T-helper 9 cell (primary cell): Measurements from ENCODE around the gene HMG20B.
"Not testable (repeated sequence)": the region's sequence is repeated elsewhere in the genome, so short reads cannot be mapped to it uniquely, and the experiment has no call there.

Experiments used
- DNase-seq: peaks from one replicate; pipeline ENCODE4 v3.0.0-alpha.2; 2020
- total RNA-seq, 2 donors: gene quantifications; one replicate each; lab custom pipeline; 2026; lab: John Stamatoyannopoulos, UW

HMG20B gene
- total RNA-seq, result 32.3 to 37.1 reads per million in 2 donors

DNA sequence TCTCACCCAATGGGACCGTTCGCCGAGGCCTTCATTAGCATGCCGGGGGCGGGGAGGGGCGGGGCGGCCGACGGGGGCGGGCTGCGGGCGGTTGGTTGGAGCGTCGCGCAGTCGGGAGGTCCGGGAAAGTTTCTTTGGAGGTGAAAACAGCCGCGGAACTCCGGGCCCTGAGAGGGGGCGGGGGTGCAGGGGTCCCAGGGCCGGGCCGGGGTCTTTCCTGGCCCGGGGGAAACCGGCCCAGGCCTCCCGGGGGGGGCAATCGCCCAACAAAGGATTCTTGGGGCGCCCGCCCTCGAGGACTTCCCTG, at the start of gene HMG20B:
Gene HMG20B, plus strand, starts transcription at position 90 of the 307 bp plus-strand sequence. CDS start 366 bp downstream, outside the sequence.
- no peak for DNase-seq

DNA sequence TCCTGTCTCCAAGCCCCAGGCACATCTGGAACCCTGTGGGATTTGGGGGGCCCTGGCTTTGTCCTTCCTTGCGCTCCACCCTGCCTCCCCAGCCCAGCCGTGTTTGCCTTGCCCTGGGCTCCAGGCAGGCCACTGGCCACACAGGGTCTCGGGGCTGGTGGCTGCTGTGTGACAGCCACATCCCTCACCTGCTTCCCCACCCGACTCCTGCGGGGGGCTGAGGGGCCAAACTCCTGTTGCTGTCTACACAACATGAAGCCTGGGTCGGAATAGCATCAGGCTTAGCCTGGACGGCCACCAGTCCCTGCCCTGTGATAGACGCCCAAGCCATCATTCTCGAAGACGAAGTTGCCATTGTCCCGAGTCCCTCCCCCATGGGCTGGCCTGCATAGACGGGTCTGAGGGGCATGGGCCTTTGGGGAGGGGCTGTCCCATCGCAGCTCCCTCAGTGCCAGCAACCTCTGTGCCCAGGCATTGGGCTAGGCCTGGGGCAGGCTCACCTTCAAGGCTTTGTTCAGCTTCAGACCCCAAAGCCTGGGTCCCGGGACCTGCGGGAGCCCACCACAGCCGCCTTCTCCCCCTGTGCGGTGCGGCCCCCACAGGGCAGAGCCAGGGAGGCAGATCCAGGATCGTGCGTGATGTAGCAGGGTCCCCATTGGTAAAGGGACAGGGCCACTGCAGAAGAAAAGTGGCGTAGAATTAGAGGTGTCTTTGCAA, 49.2 kb upstream of the HMG20B start:
- DNase-seq, result no peak

DNA sequence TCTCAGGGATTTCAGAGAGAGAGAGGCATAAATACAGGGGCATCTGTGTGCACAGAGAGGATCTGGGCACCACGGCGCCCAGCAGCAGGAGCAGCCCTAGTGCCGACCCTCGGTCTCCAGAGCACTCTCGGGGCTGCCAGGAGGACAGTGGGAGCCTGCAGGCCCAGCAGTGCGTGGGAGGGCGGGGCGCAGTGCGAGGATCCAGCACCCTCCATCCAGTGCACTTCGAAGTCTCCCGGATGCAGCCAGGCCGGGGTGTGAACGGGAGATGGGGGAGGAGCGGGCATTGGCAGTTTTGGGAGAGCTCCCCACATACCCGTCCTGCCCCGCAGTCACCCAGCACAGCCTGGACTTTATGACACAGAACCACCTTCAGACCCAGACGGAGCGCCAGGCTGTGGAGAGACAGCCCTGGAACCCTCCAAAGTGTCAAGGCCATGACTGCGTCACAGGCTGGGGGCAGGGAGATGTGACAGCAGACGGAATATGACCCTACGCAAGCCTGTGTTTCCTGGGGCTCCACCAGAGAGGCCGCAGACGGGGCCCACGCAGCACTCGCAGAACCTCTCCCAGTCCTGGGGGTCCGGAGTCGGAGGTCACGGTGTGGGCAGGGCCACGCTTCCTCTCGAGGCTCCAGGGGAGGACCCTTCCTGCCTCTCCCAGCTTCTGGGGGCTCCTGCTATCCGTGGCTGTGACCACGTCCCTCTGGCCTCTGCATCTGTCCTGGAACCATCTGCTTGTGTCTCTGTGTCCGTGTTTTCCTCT, 48.5 kb upstream of the HMG20B start:
- no peak for DNase-seq

DNA sequence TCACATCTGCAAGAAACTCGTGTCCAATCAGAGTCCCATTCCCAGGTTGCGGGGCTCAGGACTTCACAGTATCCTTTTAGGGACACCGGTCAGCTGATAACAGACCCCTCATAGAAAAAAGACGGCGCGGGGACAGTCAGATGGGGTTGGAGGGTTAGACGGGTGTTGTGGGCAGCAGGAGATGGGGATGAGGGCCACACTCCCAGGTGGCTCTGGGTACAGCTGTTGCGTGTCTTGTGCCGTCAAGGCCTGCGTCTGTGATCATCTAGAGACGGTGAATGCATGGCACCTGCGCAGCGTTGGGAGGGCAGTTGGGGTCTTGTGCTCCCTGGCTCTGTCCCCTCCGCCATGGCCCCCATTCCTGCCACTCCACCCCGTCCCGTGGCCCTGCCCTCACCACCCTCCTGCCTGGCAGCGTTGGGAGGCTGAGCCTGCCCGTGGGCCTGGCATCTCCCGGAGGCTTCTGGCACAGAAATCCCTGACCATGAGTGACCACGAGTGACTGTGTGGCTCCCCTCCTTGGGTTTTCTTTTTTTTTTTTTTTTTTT, 47.8 kb upstream of the HMG20B start:
- DNase-seq, result no peak

DNA sequence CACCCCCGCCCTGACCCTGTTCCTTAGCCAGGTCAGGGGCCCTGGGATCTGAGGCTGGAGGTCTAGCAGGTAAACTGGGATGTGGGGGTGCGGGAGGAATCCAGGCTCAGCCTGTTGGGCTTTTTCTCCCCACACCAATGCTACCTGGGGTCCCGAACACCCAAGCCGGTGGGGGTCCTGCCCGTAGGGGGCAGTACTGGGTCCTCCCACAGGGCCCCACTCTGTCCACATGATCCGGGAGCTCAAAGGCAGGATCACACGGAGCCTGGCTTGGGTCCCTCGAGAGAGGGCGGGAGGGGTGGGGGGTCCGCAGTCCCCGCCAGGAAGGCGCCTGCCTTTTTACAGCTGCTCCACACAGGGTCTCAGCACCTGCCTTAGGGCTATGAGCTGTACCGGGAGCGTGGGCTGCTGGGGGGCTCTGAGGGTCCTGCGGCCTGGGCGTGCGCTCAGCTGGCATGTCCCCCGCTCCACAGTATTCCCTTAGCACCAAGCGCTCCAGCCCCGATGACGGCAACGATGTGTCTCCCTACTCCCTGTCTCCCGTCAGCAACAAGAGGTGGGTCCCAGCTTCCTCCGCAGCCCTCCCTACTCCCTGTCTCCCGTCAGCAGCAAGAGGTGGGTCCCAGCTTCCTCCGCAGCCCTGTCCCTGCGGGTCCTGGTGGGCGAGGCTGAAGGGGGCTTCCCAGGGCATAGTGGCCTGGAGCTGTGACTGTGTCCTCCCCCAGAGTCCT, 46.1 kb upstream of the HMG20B start:
- DNase-seq, result no peak

DNA sequence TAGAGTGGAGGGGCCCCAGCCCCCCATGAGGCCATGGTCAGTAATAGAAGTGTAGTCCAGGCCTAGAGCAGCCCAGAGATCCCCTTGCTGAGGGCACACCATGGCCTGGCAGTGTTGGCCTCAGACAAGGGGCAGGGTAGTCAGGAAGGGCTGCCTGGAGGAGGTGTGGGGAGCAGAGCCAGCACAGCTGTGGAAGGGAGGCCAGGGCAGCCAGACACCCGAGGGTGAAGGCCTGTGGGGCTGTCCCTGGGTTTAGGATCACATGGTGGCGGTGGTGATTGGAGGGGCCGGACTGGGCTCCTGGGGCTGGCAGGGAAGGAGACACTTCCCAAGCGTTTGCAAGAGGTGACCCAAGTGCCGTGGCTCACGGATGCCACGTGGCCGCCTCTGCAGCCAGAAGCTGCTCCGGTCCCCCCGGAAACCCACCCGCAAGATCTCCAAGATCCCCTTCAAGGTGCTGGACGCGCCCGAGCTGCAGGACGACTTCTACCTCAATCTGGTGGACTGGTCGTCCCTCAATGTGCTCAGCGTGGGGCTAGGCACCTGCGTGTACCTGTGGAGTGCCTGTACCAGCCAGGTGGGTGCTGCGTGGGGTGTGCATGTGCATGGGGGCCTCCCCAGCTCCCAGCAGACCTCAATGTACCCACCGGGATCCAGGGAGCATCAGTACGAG, 45.4 kb upstream of the HMG20B start:
- no peak for DNase-seq

DNA sequence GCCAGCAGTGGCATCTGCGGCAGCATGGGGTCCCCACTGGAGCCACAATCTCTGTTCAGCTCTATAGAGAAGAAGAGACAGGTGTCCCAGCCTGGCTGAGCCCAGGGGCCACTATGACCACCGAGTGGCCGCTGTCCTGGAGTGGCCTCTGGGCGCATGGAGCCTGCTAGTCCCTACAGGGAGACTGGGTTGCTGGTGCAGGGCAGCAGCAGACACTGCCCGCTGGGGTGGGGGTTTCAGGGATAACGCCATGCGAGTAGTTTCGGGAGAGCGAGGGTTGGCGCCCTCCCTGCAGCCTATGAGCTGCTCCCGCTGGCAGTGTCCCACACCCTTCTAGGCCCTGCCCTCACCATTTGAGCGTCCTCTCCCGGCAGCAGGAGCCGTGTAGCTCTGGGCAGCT, 44.7 kb upstream of the HMG20B start:
- no peak for DNase-seq

DNA sequence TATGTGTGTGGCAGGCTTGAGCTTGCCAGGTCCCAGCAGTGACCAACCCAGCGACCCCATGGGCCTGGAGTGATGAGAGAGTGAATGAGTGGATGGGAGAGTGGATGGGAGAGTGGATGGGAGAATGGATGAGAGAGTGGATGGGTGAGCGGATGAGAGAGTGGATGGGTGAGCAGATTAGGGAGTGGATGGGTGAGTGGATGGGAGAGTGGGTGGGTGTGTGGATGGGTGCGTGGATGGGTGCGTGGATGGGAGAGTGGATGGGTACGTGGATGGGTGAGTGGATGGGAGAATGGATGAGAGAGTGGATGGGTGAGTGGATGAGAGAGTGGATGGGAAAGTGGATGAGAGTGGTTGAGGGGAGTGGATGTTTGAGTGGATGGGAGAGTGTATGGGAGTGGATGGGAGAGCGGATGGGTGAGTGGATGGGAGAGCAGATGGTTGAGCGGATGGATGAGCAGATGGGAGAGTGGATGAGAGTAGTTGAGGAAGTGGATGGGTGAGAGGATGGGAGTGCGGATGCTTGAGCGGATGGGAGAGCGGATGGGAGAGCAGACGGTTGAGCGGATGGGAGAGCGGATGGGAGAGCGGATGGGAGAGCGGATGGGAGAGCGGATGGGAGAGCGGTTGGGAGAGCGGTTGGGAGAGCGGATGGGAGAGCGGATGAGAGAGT, 44.1 kb upstream of the HMG20B start:
- no peak for DNase-seq

DNA sequence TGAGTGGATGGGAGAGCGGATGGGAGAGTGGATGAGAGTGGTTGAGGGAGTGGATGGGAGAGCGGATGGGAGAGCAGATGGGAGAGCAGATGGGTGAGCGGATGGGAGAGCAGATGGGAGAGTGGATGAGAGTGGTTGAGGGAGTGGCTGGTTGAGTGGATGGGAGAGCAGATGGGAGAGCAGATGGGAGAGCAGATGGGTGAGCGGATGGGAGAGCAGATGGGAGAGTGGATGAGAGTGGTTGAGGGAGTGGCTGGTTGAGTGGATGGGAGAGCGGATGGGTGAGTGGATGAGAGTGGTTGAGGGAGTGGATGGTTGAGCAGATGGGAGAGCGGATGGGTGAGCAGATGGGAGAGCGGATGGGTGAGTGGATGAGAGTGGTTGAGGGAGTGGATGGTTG, 43.4 kb upstream of the HMG20B start:
- DNase-seq, result not testable (repeated sequence)

DNA sequence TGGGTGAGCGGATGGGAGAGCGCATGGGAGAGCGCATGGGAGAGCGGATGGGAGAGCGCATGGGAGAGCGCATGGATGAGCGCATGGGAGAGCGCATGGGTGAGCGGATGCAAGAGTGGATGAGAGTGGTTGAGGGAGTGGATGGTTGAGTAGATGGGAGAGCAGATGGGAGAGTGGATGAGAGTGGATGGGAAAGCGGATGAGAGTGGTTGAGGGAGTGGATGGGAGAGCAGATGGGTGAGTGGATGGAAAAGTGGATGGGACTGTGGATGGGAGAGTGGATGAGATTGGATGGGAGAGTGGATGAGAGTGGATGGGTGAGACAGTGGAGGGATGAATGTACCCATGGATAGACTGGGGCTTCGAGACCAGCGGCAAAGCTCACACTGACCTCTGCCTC, 42.4 kb upstream of the HMG20B start:
- DNase-seq, result no peak

DNA sequence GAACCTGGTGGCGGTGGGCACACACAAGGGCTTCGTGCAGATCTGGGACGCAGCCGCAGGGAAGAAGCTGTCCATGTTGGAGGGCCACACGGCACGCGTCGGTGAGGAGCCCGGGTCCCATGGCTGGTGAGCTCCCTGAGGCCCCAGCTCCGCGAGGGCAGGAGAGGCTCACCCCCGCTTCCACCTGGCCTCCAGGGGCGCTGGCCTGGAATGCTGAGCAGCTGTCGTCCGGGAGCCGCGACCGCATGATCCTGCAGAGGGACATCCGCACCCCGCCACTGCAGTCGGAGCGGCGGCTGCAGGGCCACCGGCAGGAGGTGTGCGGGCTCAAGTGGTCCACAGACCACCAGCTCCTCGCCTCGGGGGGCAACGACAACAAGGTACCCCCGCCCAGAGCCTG, 41.0 kb upstream of the HMG20B start:
- no peak for DNase-seq

DNA sequence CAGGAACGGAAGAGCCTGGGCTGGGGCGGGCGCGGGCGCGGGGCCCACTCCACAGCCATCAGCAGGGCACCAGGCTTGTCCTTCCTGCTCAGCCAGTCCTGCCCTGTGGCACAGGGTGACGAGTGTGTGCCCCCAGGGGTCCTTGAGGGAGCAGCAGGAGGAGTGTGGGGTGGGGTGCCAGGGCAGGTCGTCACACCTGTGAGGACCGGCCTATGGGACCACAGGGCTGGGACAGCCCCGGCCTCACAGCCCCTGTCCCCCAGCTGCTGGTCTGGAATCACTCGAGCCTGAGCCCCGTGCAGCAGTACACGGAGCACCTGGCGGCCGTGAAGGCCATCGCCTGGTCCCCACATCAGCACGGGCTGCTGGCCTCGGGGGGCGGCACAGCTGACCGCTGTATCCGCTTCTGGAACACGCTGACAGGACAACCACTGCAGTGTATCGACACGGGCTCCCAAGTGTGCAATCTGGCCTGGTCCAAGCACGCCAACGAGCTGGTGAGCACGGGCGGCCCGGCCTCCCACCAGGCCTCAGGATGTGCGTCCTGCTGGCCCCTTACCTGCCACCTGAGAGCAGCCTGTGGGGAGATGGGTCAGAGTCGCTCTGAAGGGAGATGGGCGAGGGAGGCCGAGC, 40.5 kb upstream of the HMG20B start:
- no peak for DNase-seq

DNA sequence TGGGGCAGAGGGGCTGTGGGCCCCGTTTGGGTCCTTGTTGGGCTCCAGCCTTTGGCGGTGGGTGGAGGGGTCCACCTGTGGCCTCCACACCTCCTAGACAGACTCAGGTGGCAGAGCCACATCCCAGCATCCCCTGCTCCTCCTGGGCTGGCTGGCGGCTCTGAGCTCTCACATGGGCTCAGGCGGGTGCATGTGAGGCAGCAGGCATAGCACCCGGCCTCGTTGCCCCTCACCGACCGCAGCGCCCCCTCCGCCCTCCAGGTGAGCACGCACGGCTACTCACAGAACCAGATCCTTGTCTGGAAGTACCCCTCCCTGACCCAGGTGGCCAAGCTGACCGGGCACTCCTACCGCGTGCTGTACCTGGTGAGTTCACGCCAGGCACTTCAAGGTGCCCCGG, 39.7 kb upstream of the HMG20B start:
- DNase-seq, result no peak

DNA sequence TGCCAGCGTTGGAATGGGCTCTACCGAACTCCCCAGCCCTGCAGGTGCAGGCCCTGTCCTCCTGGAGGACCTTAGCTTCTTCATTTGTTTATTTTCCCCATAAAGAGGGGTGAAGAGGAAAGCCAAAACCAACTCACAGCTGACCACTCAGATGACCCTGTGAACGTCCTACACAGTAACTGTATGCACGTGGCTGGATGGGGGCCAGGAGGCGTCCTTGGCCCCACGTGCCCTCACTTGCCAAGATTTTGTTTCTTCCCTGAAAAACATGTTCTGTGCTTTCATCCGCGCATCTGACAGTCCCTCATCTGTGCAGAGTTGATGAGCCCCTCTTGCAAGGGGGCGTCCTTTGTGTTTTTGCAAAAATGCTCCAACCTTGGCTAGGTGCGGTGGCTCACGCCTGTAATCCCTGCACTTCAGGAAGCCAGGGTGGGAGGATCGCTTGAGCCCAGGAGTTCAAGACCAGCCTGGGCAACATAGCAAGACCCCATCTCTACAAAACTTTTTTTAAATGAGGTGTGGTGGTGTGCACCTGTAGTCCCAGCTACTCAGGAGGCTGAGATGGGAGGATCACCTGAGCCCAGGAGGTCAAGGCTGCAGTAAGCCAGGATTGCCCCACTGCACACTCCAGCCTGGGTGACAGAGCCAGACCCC, 39.1 kb upstream of the HMG20B start:
- DNase-seq, result no peak

DNA sequence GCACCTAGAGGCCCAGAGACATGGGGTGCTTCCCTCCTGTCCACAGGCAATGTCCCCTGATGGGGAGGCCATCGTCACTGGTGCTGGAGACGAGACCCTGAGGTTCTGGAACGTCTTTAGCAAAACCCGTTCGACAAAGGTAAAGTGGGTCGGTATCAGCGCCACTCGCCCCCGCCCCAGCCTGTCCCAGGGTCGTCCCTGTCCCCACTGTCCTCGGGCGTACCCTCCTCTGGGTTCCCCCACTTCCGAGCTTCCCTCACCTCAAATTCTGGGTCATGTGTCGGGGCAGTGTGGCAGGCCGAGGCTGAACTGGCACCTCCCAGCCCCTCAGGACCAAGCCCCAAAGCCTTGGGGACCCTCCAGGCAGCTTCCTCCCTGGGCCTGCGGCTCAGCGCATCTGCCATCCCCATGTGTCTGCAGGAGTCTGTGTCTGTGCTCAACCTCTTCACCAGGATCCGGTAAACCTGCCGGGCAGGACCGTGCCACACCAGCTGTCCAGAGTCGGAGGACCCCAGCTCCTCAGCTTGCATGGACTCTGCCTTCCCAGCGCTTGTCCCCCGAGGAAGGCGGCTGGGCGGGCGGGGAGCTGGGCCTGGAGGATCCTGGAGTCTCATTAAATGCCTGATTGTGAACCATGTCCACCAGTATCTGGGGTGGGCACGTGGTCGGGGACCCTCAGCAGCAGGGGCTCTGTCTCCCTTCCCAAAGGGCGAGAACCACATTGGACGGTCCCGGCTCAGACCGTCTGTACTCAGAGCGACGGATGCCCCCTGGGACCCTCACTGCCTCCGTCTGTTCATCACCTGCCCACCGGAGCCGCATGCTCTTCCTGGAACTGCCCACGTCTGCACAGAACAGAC, 38.1 kb upstream of the HMG20B start:
- DNase-seq, result no peak

DNA sequence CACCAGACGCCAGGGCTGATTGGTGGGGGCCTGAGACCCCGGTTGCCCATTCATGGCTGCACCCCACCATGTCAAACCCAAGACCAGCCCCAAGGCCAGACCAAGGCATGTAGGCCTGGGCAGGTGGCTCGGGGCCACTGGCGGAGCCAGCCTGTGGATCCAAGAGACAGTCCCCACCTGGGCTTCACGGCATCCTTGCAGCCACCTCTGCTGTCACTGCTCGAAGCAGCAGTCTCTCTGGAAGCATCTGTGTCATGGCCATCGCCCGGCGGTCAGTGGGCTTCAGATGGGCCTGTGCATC, 37.6 kb upstream of the HMG20B start:
- no peak for DNase-seq

DNA sequence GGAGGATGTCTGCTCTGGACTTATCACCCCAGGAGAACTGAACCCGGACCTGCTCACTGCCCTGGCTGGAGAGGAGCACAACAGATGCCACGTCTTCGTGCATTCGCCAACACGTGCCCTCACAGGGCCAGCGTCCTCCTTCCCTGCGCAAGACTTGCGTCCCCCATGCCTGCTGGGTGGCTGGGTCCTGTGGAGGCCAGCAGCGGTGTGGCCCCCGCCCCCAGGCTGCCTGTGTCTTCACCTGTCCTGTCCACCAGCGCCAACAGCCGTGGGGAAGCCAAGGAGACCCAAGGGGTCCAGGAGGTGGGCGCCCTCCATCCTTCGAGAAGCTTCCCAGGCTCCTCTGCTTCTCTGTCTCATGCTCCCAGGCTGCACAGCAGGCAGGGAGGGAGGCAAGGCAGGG, 37.2 kb upstream of the HMG20B start:
- no peak for DNase-seq

DNA sequence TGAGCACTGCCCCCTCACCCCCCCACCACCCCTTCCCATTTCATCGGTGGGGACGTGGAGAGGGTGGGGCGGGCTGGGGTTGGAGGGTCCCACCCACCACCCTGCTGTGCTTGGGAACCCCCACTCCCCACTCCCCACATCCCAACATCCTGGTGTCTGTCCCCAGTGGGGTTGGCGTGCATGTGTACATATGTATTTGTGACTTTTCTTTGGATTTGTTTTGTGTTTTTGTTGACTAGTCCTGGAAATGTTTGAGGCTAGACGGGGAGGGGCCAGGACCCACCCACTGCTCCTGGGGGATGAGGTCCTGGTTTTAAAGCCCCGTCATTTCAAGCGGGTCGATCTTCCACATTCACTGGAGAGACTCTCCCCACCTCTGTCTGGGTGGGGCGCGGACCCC, 36.8 kb upstream of the HMG20B start:
- DNase-seq, result no peak

DNA sequence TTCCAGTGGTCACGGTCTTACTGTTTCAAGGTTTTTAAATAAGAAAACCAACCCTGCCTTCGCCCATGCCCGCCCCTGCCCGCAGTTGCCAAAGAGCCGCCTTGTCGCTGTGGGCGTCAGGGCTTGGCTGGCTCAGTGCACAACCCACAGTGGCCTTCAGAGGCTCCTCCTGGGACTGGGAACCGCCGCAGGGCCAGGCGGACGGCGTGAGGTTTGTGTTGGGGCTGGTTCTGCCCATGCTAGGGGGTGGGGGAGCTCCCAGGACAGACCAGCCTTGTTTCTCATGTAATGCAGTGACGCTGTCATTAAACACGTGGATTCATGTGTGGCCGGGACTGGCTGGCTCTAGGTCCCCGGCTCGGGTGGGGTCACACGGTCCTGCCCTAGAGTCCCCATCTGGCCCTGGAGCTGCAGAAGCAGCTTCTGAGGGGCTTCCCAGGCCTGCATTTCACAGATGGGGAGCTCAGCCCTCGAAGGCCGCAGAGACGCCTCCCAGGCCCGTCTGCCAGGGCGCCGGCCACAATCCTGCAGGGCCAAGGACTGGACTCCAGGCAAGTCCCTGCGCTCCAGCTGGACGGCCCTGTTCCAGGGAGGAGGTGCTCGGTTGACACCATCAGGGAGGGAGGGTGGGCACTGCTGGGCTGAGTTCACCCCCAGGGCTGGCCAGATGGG, 36.2 kb upstream of the HMG20B start:
- DNase-seq, result no peak

DNA sequence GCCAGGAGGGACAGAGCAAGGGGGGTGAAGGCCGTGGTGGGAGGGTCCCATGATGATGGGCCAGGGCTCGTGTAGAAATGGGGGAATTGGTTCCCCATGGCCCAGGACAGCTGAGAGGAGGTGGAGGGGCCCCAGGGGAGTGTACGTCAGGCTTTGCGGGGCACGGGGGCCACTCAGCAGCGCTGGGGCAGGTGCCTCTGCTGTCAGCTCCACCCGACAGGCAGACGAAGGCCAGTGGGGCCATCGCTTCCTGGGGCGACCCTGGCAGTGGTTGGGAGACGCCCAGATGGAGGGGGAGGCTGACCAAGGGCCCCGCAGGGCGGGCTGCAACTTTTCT, 35.7 kb upstream of the HMG20B start:
- no peak for DNase-seq
